ENCODE results near the gene OR1M1. TPM values are rescaled to one million over a fixed set of nuclear protein-coding genes. Genes with fewer than 3 reads are reported as not detected.

OR1M1 gene
- total and polyA plus RNA-seq, 4 donors = not detected

DNA sequence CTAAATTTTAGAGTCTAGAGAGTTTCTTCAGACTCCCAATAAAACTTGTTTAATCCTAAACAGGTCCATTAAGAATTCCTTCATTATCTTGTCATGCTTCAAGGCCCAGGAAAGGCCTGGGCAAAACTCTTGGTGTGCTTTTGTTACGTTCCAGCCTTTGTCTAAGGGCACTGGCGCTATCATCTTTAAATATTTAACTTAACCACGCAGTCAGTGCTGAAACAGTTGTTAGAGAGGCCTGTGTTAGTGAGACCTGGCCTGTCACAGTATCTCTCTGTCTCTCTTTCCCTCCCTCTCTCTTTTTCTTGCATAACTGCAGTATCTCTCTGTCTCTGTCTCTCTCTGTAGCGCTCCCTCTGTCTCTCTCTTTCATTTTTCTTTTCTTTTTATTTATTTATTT is 8.2 kb upstream of the OR1M1 start:
- Histone ChIP-seq H3K9me3 (ENCODE audit: control insufficient read depth in 4 of 4, low read length in 3 of 4) (no peaks in the 10 kb centered on the region), H3K27me3 (ENCODE audit: control insufficient read depth in 4 of 4, insufficient read depth in 4 of 4, low read length in 3 of 4) (no peaks in the 10 kb centered on the region), H3K4me3 (ENCODE audit: low read depth in 1 of 3, low read length in 3 of 3) (no peak overlapping the region), H3K4me1 (ENCODE audit: control insufficient read depth in 4 of 4, insufficient read depth in 4 of 4, low read length in 3 of 4) (no peaks in the 10 kb centered on the region), H3K9ac (ENCODE audit: low read depth in 1 of 2, low read length in 2 of 2) (no peak overlapping the region), H3K36me3 (ENCODE audit: control insufficient read depth in 4 of 4, insufficient read depth in 3 of 4, low read depth in 1 of 4, low read length in 3 of 4) (no peaks in the 10 kb centered on the region), H3K27ac (ENCODE audit: low read depth in 1 of 2, low read length in 2 of 2) (no peak overlapping the region)
- WGBS = 77% methylated on average over 4 of the region's 4 CpGs
- no peak for DNase-seq (ENCODE audit: low spot score)
- TF ChIP-seq RAD21 (IDR thresholded peaks at IDR 0.05) = no peak
- no peak for TF ChIP-seq FOXA1 (IDR thresholded peaks at IDR 0.05)
- TF ChIP-seq HNF4A (conservative IDR thresholded peaks at IDR 0.05) = no peak
- no peak for TF ChIP-seq ZBTB33 (IDR thresholded peaks at IDR 0.05)
- TF ChIP-seq, protein P1, sequence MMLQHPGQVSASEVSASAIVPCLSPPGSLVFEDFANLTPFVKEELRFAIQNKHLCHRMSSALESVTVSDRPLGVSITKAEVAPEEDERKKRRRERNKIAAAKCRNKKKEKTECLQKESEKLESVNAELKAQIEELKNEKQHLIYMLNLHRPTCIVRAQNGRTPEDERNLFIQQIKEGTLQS (IDR thresholded peaks at IDR 0.05) = no peak
- no peak for TF ChIP-seq RXRA (IDR thresholded peaks at IDR 0.05)
- TF ChIP-seq, protein P2, sequence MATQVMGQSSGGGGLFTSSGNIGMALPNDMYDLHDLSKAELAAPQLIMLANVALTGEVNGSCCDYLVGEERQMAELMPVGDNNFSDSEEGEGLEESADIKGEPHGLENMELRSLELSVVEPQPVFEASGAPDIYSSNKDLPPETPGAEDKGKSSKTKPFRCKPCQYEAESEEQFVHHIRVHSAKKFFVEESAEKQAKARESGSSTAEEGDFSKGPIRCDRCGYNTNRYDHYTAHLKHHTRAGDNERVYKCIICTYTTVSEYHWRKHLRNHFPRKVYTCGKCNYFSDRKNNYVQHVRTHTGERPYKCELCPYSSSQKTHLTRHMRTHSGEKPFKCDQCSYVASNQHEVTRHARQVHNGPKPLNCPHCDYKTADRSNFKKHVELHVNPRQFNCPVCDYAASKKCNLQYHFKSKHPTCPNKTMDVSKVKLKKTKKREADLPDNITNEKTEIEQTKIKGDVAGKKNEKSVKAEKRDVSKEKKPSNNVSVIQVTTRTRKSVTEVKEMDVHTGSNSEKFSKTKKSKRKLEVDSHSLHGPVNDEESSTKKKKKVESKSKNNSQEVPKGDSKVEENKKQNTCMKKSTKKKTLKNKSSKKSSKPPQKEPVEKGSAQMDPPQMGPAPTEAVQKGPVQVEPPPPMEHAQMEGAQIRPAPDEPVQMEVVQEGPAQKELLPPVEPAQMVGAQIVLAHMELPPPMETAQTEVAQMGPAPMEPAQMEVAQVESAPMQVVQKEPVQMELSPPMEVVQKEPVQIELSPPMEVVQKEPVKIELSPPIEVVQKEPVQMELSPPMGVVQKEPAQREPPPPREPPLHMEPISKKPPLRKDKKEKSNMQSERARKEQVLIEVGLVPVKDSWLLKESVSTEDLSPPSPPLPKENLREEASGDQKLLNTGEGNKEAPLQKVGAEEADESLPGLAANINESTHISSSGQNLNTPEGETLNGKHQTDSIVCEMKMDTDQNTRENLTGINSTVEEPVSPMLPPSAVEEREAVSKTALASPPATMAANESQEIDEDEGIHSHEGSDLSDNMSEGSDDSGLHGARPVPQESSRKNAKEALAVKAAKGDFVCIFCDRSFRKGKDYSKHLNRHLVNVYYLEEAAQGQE (IDR thresholded peaks at IDR 0.05) = no peak
- TF ChIP-seq, protein P3, sequence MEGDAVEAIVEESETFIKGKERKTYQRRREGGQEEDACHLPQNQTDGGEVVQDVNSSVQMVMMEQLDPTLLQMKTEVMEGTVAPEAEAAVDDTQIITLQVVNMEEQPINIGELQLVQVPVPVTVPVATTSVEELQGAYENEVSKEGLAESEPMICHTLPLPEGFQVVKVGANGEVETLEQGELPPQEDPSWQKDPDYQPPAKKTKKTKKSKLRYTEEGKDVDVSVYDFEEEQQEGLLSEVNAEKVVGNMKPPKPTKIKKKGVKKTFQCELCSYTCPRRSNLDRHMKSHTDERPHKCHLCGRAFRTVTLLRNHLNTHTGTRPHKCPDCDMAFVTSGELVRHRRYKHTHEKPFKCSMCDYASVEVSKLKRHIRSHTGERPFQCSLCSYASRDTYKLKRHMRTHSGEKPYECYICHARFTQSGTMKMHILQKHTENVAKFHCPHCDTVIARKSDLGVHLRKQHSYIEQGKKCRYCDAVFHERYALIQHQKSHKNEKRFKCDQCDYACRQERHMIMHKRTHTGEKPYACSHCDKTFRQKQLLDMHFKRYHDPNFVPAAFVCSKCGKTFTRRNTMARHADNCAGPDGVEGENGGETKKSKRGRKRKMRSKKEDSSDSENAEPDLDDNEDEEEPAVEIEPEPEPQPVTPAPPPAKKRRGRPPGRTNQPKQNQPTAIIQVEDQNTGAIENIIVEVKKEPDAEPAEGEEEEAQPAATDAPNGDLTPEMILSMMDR (IDR thresholded peaks at IDR 0.05; ENCODE audit: low read depth, low read length, missing input control) = no peak
- TF ChIP-seq GABPA (IDR thresholded peaks at IDR 0.05 in 1 of 2, conservative IDR thresholded peaks at IDR 0.05 in 1 of 2) = no peak
- no peak for TF ChIP-seq SP1 (IDR thresholded peaks at IDR 0.05)
- TF ChIP-seq NR2F2 (IDR thresholded peaks at IDR 0.05) = no peak
- no peak for TF ChIP-seq HNF4G (IDR thresholded peaks at IDR 0.05)
- no peak for TF ChIP-seq EGR1 (IDR thresholded peaks at IDR 0.05; ENCODE audit: low read depth in 2 of 2)

DNA sequence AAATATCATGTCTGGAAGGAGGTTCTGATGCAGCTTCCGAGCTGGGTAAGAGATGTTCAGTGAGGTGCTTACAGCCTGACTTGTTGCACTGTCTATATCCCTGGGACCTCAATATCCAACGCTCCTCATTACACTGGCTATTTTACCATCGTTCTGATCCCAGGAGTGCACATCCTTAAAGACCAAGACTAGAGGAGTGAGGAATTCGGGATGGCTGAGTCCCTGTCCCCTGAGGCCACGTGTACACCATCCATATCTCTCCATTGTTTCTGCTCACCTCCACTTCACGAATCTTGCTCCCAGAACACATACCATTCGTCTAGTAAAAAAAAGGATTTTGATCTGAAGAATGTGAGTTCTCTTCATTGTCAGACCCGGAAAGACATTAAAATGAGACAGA is 20.5 kb downstream of the OR1M1 start, which contains the start of gene OR7G2:
OR7G2 (minus strand) TSS at position 101 of the 400 bp plus-strand sequence. CDS start 4,232 bp downstream, outside the sequence.
- H3K36me3 ChIP-seq (ENCODE audit: control insufficient read depth in 4 of 4, insufficient read depth in 3 of 4, low read depth in 1 of 4, low read length in 3 of 4) = no peaks in the 10 kb centered on the region
- H3K27me3 ChIP-seq (ENCODE audit: control insufficient read depth in 4 of 4, insufficient read depth in 4 of 4, low read length in 3 of 4) = peaks cover 0 to 3% (median 0%) of the 10 kb centered on the region in 4 donors
- H3K4me1 ChIP-seq (ENCODE audit: control insufficient read depth in 4 of 4, insufficient read depth in 4 of 4, low read length in 3 of 4) = no peaks in the 10 kb centered on the region
- 57% methylated on average over 8 of the region's 8 CpGs for WGBS
- no peak for TF ChIP-seq HNF4A (conservative IDR thresholded peaks at IDR 0.05)
- no peak for TF ChIP-seq EGR1 (IDR thresholded peaks at IDR 0.05; ENCODE audit: low read depth in 2 of 2)
- TF ChIP-seq FOXA2 (IDR thresholded peaks at IDR 0.05) = no peak
- no peak for TF ChIP-seq SP1 (IDR thresholded peaks at IDR 0.05)
- TF ChIP-seq RXRA (IDR thresholded peaks at IDR 0.05) = no peak
- TF ChIP-seq, protein P1 (IDR thresholded peaks at IDR 0.05) = no peak
- TF ChIP-seq, protein P2 (IDR thresholded peaks at IDR 0.05) = no peak
- TF ChIP-seq HNF4G (IDR thresholded peaks at IDR 0.05) = no peak
- no peak for TF ChIP-seq NR2F2 (IDR thresholded peaks at IDR 0.05)
- TF ChIP-seq, protein P3 (IDR thresholded peaks at IDR 0.05; ENCODE audit: low read depth, low read length, missing input control) = no peak
- TF ChIP-seq GABPA (IDR thresholded peaks at IDR 0.05 in 1 of 2, conservative IDR thresholded peaks at IDR 0.05 in 1 of 2) = no peak
- TF ChIP-seq JUND (IDR thresholded peaks at IDR 0.05) = no peak
- TF ChIP-seq RAD21 (IDR thresholded peaks at IDR 0.05) = no peak
- no peak for TF ChIP-seq MAX (IDR thresholded peaks at IDR 0.05)
- H3K4me3 ChIP-seq (ENCODE audit: low read depth in 1 of 3, low read length in 3 of 3) = no peak within 1 kb of the TSS
- H3K9ac ChIP-seq (ENCODE audit: low read depth in 1 of 2, low read length in 2 of 2) = no peak within 1 kb of the TSS
- no peak for DNase-seq (ENCODE audit: low spot score)
- H3K9me3 ChIP-seq (ENCODE audit: control insufficient read depth in 4 of 4, low read length in 3 of 4) = peaks cover 0 to 2% (median 0%) of the 10 kb centered on the region in 4 donors
- no peak within 1 kb of the TSS for H3K27ac ChIP-seq (ENCODE audit: low read depth in 1 of 2, low read length in 2 of 2)

Measured in liver (tissue), 9 donors.